HG02870 (cell line): ENCODE measurements around the gene PTPRG.

Source experiments
- ATAC-seq: cut with Tn5 transposase; IDR thresholded peaks from one replicate; pipeline ENCODE4 v1.9.1; 2021; ENCODE audit warnings: mild to moderate bottlenecking, moderate library complexity; ENCODE audit not compliant: unreplicated experiment

The PTPRG gene

DNA sequence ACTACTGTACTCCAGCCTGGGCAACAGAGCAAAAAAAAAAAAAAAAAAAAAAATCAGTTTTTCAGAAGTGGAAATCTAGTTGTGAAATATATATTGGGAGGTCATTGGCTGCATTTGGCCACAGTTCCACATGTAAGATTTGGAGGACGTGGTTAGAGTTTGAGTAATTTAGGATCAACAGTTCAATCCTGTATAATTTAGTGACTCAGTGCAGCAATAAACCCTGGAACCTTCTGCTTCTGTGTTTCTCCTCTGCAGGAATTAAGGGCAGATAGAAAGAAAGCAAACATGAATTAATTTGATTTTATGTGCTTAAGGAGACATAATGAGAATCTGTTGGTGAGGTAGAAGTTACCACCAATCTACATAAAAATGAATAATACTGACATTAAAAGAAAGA lies 347.0 kb downstream of the PTPRG start:
- ATAC-seq, result no peak

DNA sequence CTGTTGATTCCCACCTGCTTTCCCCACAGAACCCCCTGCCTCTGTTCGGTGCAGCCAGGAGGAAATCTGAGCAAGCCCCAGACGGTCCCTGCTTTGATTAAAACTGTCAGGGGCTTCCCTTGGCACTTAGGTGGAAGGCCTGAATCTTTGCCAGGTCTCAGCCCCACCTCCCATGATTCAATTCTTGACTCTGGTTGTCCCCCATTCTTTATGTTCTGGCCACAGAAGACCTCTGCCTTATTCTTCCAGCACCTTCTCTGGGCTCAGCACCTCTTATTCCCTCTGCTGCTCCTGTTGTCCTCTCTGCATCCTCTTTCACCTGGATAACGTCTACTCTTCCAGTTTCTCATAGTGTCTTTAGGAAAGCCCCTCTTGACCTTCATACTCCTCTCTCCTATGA lies 349.4 kb downstream of the PTPRG start:
- ATAC-seq, result no peak

DNA sequence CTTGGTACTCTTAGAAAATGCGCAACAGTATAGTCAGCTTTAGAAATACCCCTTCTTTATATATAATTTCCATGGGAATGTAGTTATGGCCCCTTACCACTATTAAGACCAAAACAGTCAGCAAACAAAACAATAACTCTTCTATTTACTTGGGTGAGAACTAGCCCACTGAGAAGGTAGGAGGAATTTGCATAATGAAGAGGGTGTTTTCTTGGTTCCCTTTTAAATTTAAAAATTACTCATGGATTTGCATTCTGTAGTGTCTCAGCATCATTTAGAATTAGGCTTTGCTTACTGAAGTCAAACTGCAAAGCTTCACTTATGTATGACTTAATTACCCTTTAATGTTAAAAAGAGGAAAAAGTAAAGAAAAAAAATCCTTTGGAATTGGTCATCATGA lies 350.8 kb downstream of the PTPRG start:
- ATAC-seq, result peak; percentile 73

DNA sequence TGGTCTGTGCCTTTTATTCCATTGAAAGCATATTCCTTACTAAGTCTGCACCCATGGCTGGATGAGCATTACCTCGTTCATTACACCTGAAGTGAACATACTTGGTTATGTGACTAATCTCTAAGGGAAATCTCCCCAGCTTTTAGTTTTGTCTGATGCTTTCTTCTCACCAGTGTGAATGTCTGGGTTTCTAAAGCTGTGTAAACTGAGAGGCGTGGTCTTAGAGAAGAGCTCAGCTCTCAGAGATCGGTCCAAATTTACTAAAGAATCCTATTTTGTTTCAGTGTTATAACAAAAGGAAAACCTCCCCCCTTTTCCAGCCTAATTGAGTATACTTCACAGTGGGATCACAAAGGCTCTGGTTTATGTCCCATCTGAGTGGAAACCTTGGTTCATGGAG lies 352.3 kb downstream of the PTPRG start:
- no peak for ATAC-seq

DNA sequence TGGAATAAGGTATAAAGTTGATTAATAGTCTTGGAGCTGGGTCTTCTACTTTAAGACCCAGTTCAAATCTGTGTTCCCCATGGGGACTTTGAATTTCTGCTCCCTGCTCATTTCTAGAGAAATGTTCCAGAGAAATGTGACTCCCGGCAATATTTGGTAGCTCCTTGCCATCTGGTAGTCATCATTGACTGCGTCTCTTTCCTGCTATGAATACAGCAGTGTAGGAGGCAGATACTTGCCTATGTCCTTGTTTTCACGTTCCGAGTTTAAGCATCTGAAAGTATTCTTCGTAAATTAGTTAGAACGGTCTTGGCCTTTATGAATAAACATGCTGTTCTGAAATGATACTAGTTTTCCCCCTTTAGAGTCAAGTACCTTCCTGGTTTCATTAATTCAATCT lies 352.9 kb downstream of the PTPRG start:
- ATAC-seq, result no peak

DNA sequence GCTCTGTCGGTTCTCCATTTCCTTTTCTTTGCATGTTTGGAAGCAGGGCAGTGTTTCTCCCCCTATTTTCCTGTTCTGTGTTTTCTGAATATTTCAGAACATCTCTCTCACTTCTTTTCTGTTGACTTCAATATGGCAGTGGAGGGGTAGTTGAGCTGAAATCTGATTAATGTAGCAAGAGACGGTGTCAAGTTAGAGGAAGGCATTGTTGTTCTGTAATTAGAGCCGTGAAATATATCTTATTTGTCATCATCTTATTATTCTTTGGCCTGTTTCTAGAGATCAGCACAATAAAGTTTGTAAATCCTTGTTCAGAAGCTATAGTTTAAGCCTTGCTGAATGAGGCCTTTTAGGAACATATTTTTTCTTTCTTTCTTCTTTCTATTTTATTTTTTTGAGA lies 353.9 kb downstream of the PTPRG start:
- no peak for ATAC-seq

DNA sequence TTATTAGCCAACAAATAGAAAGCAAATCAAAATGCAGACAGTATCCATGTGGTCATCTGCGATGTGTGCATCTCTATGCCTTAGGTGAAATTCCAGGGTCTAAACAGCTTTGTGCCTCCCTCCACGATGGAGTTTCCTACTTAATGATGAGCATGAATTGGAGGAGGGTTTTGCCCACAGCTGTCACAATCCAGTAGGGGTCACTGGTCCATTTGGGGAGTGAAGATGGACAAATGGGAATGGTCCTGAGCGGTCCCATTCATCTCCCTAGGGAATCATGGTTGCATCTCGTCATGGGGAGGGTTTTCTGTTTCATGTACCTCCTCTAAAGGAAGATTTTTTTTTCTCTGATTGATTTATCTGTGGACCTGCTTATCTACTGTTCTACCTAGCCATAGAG lies 358.0 kb downstream of the PTPRG start:
- no peak for ATAC-seq

DNA sequence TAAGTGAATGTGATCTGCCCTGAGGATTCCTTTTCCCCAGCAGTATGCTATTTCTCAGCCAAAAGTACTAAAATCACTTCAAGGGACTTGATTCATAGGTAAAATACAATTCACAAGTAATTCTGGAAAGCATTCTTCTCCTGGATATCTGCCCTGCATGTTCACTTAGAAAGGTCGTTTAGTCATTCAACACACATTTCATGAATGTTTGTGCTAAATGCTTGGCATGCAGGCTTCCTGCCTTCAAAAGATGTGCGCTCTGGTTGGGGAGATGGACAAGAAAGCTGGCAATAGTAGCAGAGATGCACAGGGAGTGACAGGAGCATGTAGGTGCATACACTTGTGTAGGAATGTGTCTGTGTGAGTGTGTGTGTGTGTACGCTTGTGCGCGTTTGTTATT lies 360.7 kb downstream of the PTPRG start:
- no peak for ATAC-seq

GRCh38 chr3:61924090-61924735 lies 362.8 kb downstream of the PTPRG start:
- ATAC-seq, result no peak

DNA sequence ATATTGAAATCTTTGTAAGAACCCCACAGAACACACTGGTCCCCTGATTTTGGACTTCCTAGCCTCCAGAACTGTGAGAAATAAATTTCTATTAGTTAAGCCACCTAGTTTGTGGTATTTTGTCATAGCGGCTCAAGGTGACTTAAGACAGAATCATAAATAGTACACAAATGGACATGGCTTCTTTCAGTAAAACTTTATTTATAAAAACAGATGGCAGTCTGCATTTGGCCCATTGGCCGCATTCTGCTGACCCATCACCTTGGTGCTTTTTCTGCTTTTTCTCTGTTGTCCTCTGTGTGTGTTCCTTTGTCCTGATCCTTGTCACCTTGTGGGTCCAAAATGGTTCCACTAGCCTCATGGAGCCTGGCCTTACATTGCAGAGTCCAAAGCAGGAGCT lies 363.6 kb downstream of the PTPRG start:
- no peak for ATAC-seq

DNA sequence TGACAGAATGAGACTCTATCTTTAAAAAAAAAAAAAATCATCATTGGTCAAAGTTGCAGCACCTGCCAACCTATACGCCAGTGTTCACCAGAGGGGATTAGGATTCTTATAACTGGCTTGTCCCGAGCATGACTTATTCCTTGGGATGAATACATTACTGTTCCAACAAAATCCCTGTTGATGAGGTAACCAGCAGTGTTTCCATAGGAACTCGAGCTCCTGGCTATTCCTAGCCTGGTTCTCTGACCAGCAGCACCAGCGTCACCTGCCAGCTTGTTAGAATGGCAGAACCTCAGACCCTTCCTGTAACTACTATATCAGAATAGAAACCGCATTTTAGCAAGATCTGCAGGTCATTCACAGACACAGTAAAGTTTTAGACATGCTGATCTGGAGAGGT lies 364.4 kb downstream of the PTPRG start:
- ATAC-seq, result no peak

- no peak for ATAC-seq
Measured at GRCh38 chr3:61926923-61927322, 365.6 kb downstream of the PTPRG start.

- ATAC-seq, result no peak
Measured at GRCh38 chr3:61927332-61927731, 366.0 kb downstream of the PTPRG start.

GRCh38 chr3:61928039-61928438 lies 366.7 kb downstream of the PTPRG start:
- ATAC-seq, result no peak

GRCh38 chr3:61928776-61929314 lies 367.5 kb downstream of the PTPRG start:
- no peak for ATAC-seq

- ATAC-seq, result no peak
Measured at GRCh38 chr3:61929617-61930016, 368.2 kb downstream of the PTPRG start.

DNA sequence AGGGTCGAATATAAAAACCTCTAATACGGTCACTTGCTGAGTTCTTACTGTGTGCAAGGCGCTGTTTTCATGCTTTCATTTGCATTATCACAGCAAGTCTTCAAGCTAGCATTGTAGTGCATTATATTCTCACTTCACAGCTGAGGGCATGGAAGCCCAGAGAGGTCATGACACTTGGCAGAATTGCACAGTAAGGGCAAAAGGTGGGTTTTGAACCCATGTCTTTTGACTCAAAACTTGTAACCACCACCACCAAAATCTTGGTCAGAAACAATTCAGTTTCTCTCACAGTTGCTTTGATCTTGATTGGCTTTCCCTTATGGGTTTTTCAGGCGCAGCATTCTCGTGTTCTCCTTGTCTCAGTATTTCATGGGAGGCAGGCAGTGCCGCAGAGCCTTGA lies 371.1 kb downstream of the PTPRG start:
- no peak for ATAC-seq

DNA sequence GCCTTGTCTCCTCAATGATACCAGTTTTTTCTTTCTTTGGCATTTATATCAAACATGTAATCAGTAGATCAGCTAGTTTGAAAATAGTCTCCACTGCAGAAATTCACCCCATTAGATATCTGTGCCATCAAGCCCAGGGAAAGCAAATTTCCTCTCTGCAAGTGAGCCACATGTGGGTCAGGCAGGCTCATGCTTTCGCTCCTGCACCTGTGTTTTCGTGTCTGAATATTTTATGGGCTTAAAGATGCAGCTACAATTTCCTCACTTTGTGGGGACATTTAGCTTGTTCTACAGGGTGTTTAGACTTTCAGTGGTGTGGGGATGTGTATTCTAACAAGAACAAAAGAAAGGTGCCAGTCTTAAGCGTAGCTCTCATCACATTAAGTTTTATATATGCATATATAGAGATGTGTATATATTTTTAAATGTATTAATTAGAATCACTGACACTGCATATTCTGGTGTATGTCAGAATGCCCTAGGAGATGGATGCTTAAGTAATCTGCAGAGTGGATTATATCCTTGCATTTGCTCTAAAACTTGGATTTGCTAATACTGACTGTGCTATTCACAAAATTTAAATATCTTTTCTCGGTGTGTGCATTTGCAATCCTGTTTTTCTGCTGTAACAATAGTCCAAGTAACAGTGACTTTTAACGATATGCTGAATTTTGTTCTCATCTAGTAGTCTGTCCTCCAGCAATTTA lies 372.6 kb downstream of the PTPRG start:
- no peak for ATAC-seq

GRCh38 chr3:61934505-61934871 lies 373.1 kb downstream of the PTPRG start:
- no peak for ATAC-seq

- ATAC-seq, result no peak
Measured at GRCh38 chr3:61935814-61936213, 374.4 kb downstream of the PTPRG start.

DNA sequence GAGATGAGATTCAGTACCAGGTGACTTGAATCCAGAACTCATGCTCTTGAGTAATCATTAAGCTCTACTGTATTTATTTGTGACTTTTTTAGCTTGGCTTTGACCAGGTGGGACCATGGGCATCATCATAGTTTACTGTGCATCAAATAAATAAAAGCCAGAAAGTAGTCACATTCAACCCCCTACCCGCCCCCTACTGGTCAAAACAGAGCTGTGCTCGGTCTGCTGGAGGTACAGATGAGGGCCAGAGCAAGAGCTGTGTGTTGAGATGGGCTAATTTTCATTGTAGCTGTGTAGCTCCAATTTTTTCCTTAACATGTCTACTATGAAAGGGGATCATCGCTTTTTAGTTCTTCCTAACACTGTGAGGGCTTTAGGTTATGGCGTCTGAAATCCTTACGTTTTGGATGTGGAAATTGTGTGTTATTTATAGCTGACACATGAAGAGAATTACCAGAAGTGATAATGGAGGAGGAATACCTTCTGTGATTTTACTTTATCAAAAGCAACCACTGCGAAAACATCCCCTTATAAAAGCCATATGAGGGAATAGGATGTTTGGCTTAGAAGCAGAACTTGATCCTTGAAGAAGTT lies 375.1 kb downstream of the PTPRG start:
- ATAC-seq, result peak; percentile 58

DNA sequence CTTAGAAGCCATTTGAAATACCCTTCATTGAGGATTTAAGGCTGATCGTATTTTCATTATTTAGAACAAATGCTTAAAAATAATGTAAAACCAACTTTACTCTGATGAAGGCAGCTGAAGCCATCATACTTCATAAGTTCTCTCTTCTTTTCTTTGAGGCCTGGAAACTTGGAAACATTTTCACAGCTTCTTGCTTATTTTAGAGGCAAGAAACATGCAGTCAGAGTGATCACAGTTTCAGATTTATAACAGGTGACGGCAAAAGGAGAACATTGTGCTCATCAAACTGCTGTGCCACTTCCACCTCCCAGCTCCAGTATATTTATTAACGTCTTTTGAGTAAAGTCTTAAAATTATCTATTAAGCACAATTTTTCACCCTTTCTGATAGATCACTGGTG lies 376.1 kb downstream of the PTPRG start:
- ATAC-seq, result no peak
